DOHH2 (cell line): ENCODE data around the gene CD27.
A peak's percentile ranks its signal among the peaks of the same experiment; 100 is the strongest.

Experiments
- H3F3A ChIP-seq: fragments of 200-600 bp; sonication (generic), shearing (Covaris generic); 2 replicates; pipeline ENCODE4 v1.6.0; 2016; ENCODE audit warnings: antibody characterized with exemption, mild to moderate bottlenecking; ENCODE audit not compliant: control insufficient read depth, insufficient read depth
- H3K27ac ChIP-seq: fragments of 200-600 bp; sonication (generic); 2 replicates; pipeline ENCODE4 v1.5.1; 2014; ENCODE audit warnings: low read depth, mild to moderate bottlenecking, low read length, moderate library complexity
- H3K27me3 ChIP-seq: fragments of 200-600 bp; sonication (generic); 2 replicates; pipeline ENCODE4 v1.6.1; 2014; ENCODE audit warnings: mild to moderate bottlenecking, low read length, mixed read lengths; ENCODE audit not compliant: control insufficient read depth
- H3K36me3 ChIP-seq: fragments of 200-600 bp; sonication (generic); 2 replicates; pipeline ENCODE4 v1.6.1; 2014; ENCODE audit warnings: mild to moderate bottlenecking, low read length, moderate library complexity, mixed read lengths; ENCODE audit not compliant: control insufficient read depth
- H3K4me1 ChIP-seq: fragments of 200-600 bp; sonication (generic); 2 replicates; pipeline ENCODE4 v1.6.1; 2014; ENCODE audit warnings: mild to moderate bottlenecking, low read length, mixed read lengths; ENCODE audit not compliant: control insufficient read depth
- H3K4me2 ChIP-seq: fragments of 200-600 bp; sonication (generic); 2 replicates; pipeline ENCODE4 v1.6.0; 2014; ENCODE audit warnings: mild to moderate bottlenecking, low read length, moderate library complexity
- H3K4me3 ChIP-seq: fragments of 200-600 bp; sonication (generic); 2 replicates; pipeline ENCODE4 v1.5.1; 2014; ENCODE audit warnings: mild to moderate bottlenecking, low read length, mixed read lengths
- H3K79me2 ChIP-seq: fragments of 200-600 bp; sonication (generic); 2 replicates; pipeline ENCODE4 v1.6.1; 2014; ENCODE audit warnings: mild to moderate bottlenecking, low read length, mixed read lengths; ENCODE audit not compliant: control insufficient read depth
- H3K9me2 ChIP-seq: fragments of 200-600 bp; sonication (generic); replicated peaks from 2 replicates; pipeline ENCODE4 v1.6.1; 2014; ENCODE audit warnings: mild to moderate bottlenecking, low read length, mixed read lengths; ENCODE audit not compliant: control insufficient read depth
- H3K9me3 ChIP-seq: fragments of 200-600 bp; sonication (generic); 2 replicates; pipeline ENCODE4 v1.6.1; 2014; ENCODE audit warnings: antibody characterized with exemption, low read length, mixed read lengths; ENCODE audit not compliant: control insufficient read depth, insufficient read depth
- H4K20me1 ChIP-seq: fragments of 200-600 bp; sonication (generic); 2 replicates; pipeline ENCODE4 v1.6.0; 2014; ENCODE audit warnings: low read depth, mild to moderate bottlenecking, antibody characterized with exemption, low read length, moderate library complexity; ENCODE audit not compliant: control insufficient read depth, insufficient read depth
- EZH2phosphoT487 ChIP-seq: fragments of 200-600 bp; sonication (generic); IDR thresholded peaks from 2 replicates; pipeline ENCODE4 v1.6.1; 2017; ENCODE audit warnings: borderline replicate concordance, mild to moderate bottlenecking, antibody characterized with exemption, low read length, moderate library complexity, mixed read lengths
- TF ChIP-seq, protein P1 (sequence below): fragments of 200-600 bp; sonication (generic); IDR thresholded peaks from one replicate; pipeline ENCODE4 v1.5.1; 2014; ENCODE audit warnings: antibody characterized with exemption, mild to moderate bottlenecking, low read depth, low read length; ENCODE audit not compliant: poor library complexity, severe bottlenecking

CD27 gene

GRCh38 chr12:6450869-6451347 lies 6.2 kb downstream of the CD27 start:
- Histone ChIP-seq H3F3A (peaks cover 35% of the 10 kb centered on the region), H4K20me1 (no peaks in the 10 kb centered on the region), H3K9me3 (no peaks in the 10 kb centered on the region), H3K27me3 (no peaks in the 10 kb centered on the region), H3K4me1 (peaks cover 59% of the 10 kb centered on the region), H3K4me2 (peak overlapping the region; percentile 86), H3K27ac (peak overlapping the region; percentile 80), H3K9me2 (no peaks in the 10 kb centered on the region), H3K79me2 (peaks cover 41% of the 10 kb centered on the region), H3K36me3 (peaks cover 77% of the 10 kb centered on the region), H3K4me3 (peak overlapping the region; percentile 71)
- TF ChIP-seq EZH2phosphoT487: no peak
- TF ChIP-seq, protein P1, sequence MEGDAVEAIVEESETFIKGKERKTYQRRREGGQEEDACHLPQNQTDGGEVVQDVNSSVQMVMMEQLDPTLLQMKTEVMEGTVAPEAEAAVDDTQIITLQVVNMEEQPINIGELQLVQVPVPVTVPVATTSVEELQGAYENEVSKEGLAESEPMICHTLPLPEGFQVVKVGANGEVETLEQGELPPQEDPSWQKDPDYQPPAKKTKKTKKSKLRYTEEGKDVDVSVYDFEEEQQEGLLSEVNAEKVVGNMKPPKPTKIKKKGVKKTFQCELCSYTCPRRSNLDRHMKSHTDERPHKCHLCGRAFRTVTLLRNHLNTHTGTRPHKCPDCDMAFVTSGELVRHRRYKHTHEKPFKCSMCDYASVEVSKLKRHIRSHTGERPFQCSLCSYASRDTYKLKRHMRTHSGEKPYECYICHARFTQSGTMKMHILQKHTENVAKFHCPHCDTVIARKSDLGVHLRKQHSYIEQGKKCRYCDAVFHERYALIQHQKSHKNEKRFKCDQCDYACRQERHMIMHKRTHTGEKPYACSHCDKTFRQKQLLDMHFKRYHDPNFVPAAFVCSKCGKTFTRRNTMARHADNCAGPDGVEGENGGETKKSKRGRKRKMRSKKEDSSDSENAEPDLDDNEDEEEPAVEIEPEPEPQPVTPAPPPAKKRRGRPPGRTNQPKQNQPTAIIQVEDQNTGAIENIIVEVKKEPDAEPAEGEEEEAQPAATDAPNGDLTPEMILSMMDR: no peak

DNA sequence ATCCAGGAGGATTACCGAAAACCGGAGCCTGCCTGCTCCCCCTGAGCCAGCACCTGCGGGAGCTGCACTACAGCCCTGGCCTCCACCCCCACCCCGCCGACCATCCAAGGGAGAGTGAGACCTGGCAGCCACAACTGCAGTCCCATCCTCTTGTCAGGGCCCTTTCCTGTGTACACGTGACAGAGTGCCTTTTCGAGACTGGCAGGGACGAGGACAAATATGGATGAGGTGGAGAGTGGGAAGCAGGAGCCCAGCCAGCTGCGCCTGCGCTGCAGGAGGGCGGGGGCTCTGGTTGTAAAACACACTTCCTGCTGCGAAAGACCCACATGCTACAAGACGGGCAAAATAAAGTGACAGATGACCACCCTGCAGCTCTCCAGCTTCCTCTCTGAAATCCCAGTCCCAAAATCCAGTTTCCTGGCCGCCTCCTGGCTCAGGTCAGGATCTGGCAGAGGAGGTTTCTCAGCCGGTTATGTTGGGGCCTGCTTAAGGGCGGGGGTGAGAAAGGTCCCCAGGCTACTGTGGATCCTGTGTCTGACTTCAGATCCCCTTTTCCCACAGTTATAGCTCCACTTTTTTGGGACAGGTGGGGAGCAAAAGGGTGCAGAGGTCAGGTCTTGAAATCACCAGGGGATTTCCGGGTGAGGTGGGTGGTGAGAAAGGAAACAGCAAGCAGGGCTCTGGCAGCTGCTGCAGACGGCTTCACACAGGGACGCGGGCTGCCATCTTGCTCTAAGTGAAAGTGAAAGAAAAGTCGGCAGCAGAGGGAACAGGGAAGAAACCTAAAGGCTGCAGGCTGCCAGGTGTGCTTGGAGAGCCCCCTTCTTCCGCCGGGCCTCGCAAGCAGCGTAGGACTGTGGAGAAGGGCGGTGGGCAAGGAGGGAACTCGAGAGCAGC lies 6.8 kb downstream of the CD27 start, which contains the start of gene TAPBPL:
TSS of gene TAPBPL (plus strand) at position 695 of the 897 bp plus-strand sequence. CDS start 207 bp downstream, outside the sequence.
- peaks cover 73% of the 10 kb centered on the region for H3K36me3 ChIP-seq
- no peaks in the 10 kb centered on the region for H3K9me3 ChIP-seq
- H3F3A ChIP-seq: peaks cover 28% of the 10 kb centered on the region
- H3K4me1 ChIP-seq: peaks cover 53% of the 10 kb centered on the region
- H4K20me1 ChIP-seq: no peaks in the 10 kb centered on the region
- H3K4me3 ChIP-seq: peak within 1 kb of the TSS; percentile 71
- no peaks in the 10 kb centered on the region for H3K27me3 ChIP-seq
- H3K79me2 ChIP-seq: peaks cover 34% of the 10 kb centered on the region
- no peaks in the 10 kb centered on the region for H3K9me2 ChIP-seq
- peak within 1 kb of the TSS; percentile 86 for H3K4me2 ChIP-seq
- H3K27ac ChIP-seq: peak within 1 kb of the TSS; percentile 80
- TF ChIP-seq EZH2phosphoT487: no peak
- TF ChIP-seq, protein P1: no peak

- Histone ChIP-seq H3K36me3 (peaks cover 72% of the 10 kb centered on the region), H3K27ac (peak overlapping the region; percentile 80), H3K9me2 (no peaks in the 10 kb centered on the region), H3K79me2 (peaks cover 26% of the 10 kb centered on the region), H3K4me1 (peaks cover 45% of the 10 kb centered on the region), H3F3A (peaks cover 22% of the 10 kb centered on the region), H3K9me3 (no peaks in the 10 kb centered on the region), H3K4me3 (peak overlapping the region; percentile 71), H3K4me2 (peak overlapping the region; percentile 86), H4K20me1 (no peaks in the 10 kb centered on the region), H3K27me3 (no peaks in the 10 kb centered on the region)
- TF ChIP-seq, protein P1: no peak
- TF ChIP-seq EZH2phosphoT487: no peak
These were observed 7.6 kb downstream of the CD27 start for GRCh38 chr12:6452245-6452943.
